HG02763 (cell line): ENCODE results near the gene TUBGCP2.

Experiments used
- ATAC-seq: cut with Tn5 transposase; IDR thresholded peaks from one replicate; pipeline ENCODE4 v1.9.1; 2021; ENCODE audit warnings: mild to moderate bottlenecking, moderate library complexity; ENCODE audit not compliant: unreplicated experiment

Gene TUBGCP2, protein sequence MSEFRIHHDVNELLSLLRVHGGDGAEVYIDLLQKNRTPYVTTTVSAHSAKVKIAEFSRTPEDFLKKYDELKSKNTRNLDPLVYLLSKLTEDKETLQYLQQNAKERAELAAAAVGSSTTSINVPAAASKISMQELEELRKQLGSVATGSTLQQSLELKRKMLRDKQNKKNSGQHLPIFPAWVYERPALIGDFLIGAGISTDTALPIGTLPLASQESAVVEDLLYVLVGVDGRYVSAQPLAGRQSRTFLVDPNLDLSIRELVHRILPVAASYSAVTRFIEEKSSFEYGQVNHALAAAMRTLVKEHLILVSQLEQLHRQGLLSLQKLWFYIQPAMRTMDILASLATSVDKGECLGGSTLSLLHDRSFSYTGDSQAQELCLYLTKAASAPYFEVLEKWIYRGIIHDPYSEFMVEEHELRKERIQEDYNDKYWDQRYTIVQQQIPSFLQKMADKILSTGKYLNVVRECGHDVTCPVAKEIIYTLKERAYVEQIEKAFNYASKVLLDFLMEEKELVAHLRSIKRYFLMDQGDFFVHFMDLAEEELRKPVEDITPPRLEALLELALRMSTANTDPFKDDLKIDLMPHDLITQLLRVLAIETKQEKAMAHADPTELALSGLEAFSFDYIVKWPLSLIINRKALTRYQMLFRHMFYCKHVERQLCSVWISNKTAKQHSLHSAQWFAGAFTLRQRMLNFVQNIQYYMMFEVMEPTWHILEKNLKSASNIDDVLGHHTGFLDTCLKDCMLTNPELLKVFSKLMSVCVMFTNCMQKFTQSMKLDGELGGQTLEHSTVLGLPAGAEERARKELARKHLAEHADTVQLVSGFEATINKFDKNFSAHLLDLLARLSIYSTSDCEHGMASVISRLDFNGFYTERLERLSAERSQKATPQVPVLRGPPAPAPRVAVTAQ

DNA sequence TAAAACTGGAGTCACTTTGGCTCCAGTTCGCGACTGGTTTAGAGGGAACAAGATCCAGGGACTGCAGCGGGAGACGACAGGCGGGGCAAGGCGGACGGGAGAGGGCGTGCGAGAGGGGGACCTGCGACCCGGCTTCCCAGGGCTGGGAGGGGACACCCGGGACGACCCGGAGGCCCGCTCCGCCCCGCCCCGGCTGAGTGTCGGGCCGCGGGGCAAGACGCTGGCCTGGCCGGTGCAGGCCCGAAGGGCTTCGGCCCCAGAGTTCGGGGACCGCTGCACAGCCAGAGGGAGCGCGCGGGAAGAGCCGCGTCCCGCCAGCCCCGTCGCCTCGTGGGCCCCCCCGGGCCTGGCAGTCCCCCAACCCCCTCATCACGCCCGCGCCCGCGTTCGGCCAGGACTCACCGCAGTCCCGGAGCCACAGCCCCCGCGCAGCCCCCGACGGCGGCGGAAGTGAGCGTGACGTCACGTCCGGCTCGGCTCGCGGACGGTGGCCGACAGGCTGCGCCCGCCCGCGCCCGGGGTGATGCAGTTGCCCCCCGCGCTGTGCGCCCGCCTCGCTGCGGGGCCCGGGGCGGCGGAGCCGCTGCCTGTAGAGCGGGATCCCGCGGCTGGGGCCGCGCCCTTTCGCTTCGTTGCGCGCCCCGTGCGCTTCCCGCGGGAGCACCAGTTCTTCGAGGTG, at the start of gene TUBGCP2, which contains the start of gene ZNF511:
TSS of gene TUBGCP2 (minus strand) at position 452 of the 679 bp plus-strand sequence. CDS start 5,931 bp downstream, outside the sequence.
TSS of gene ZNF511 (plus strand) at position 494 of the 679 bp plus-strand sequence. CDS start at position 524, 30 bp downstream.
- peak; percentile 82 for ATAC-seq

DNA sequence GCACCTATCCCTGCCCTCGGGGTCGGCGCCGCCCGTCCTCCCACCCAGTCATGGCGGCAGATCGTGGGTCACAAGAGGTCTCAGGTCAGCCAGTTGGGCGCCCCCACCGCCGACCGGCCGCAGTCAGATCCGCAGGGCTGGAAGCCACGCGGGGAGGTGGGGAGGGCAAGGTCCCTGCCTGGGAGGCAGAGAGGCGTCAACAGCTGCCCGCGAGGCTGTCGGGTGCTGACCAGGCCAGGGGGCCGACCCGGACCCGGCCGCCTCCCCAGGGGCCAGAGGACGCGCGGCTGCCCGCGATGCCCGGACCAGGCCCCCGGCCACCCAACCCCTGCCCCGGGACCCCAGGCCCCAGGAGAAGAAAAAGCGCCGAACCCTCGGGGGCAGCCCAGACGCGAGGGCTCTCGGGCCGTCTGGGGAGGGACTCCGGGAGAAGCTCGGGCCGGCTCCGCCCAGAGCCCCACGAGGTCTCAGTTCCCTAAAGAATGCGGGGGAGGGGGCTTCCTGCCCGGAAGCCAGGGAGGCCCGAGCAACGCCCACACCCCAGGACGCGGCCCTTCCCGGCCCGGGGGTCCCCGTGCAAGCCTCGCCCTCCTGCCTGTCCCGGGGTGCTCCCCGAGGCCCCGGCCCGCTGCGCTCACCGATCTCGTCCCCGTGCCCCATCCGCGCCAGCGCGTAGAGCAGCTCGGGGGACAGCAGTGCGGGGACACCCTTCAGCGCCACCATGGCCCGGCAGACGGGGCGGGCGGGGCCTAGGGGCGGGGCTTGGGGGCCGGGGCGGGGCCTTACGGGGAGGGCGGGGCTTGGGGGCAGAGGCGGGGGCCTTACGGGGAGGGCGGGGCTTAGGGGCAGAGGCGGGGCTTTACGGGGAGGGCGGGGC, 48.9 kb upstream of the TUBGCP2 start, which contains the start of gene FUOM:
TSS of gene FUOM (minus strand) at position 735 of the 877 bp plus-strand sequence. CDS start at position 723, 12 bp downstream.
- ATAC-seq = peak; percentile 52

DNA sequence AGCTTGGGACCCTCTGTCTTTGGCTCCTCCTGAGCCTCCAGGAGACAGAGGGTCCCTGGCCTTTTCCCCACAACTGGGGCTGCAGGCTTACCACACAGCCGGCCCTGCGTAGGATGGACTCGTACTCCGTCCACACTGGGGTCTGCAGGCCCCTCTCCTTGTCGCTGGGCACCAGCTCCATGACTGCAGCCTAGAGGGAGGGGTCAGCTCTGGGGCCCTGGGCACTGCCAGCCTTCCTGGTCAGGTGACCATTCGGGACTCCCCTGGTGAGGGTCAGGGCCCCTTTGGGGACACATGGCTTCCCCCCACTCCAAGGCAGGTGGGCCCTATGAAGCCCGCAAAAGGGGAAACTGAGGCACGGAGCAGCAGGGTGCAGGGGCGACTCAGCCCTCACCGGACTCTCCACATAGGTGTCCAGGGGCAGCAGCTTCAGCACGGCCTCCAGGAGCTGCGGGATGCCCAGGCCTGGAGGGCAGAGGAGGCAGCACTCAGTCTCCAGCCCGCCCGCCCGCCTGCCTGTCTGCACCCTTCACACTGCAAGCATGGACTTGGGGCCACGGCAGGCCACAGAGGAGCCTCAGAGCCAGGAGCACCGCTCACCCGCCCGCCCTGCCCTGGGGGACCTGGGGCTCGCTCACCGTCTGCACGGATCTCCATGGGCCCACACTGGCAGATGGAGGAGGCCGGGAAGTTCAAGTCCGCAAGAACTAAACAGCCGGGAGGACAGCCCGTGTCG, 48.0 kb upstream of the TUBGCP2 start:
- no peak for ATAC-seq

DNA sequence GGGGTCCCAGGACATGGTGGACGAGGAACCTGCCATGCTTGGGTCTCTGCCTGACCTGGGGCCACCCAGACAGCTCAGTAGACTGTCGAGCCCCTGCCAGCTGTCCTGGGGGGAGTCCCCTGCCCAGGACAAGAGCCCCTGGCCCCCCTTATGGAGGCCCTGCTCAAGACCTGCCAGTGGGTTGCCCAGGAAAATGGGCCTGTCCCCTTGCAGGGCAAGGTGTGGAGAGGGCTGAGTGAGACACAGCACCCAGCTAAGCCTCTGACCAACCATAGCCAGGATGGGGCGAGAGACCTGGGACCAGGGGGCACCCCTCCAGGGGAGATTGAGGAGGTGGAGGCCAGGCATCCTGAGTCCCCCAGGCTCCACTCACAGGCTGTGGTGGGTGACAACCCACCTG, 47.3 kb upstream of the TUBGCP2 start:
- ATAC-seq = no peak

DNA sequence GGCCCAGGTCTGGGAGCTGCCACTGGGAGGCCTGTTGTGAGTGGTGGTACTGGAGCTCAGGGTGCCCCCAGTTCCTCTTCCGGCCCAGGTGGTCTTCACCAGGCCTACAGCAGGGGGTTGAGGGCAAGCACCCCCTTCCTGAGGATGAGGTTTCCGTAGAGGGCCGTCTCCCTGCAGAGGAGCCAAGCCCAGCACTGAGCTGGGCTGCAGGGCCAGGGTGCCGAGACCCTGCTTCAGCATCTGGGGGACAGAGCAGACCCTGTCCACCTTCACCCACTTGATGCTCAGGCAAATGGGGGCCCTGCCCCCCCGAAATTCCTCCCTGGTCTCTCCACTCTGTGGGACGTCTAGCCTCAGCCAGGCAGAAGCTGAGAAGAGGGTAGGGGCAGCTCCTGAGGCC, 46.6 kb upstream of the TUBGCP2 start:
- no peak for ATAC-seq

DNA sequence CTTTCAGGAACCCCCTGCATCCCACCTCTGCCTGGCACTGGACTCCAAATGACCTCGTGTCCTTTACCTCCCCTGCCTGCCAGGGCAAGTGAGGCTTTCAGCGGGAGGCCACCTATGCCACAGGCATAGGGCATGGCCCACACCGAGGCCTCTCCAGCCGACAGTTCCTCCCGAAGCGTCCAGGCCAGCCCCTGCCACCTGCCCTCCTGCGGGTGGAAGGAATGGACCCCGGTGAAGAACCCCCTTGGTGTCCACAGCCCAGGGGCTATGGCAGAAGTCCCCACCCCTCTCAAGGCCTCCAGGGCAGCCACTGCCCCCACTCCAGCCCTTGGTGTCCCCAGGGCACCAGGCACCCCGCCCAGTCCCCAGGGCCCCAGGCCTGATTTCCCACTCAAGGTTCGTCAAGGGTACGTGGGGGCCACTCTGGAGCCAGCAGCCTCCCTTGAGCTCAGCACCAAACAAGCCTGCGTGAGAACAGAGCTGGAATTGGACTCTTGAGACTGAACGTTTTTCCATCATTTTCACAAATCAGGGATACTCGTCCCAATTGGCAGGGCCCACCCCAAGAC, 46.1 kb upstream of the TUBGCP2 start:
- ATAC-seq = no peak

DNA sequence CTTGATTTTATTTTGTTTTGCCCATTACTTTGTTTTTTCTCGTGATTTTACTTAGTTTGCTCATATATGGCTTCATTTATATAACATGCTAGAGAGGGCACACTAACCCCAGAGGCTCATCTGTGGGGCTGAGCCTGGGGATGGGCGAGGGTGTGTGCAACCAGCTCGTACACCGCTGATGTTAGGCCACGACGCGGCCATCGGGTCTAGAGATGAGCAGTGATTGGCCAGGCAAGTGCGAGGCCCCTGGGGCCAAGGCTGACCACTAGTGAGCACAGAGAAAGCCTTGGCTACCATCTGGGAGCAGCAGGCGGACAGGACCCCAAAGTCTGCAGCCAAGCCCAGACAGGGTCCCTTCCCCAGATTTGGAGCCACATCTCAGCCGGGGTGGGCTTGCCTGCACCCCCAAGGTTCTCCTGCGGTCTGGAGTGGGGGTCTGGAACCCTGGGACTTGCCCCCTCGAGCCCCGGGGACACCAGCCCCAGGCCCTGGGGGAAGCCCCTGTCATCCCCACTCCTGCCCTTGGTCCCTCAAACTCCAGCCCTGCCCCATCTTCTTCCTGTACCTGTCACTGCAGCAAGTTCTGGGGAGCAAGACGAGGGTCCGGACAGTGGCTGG, 45.4 kb upstream of the TUBGCP2 start:
- ATAC-seq = no peak

DNA sequence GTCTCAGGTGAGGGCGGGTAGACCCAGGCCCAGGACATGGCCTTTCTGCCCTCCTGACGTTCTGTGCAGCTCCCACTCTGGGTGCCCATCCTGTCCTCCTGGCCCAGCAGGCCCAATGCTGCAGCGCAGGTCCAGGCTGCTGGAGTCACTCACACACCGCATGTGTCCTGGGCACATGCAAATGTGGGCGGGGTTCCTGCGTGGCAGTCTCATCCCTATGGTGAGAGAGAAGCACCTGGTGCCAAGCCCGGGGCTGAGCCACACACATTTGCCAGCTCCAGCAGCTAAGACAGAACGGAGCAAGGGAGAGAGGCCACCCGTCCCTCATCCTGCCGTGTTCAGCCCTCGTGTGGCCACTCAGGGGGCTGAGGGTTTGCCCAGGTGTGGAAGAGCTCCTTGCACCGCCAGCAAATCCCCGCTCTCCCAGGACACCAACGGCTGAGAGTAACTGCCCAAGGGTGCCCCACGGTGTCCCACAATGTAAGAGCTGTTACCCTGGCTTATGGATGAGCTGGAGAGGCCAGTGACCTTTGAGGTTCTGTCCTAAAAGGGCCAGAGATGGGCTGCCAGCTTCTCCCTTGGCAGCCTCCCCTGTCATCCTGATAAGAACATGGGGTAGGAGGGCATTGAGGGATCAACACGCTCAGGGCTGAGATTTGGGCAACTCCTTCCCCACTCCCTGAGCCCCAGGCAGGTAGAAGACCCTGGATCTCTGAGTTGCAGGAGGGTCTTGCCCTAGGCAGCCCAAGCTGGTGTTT, 44.7 kb upstream of the TUBGCP2 start:
- no peak for ATAC-seq

DNA sequence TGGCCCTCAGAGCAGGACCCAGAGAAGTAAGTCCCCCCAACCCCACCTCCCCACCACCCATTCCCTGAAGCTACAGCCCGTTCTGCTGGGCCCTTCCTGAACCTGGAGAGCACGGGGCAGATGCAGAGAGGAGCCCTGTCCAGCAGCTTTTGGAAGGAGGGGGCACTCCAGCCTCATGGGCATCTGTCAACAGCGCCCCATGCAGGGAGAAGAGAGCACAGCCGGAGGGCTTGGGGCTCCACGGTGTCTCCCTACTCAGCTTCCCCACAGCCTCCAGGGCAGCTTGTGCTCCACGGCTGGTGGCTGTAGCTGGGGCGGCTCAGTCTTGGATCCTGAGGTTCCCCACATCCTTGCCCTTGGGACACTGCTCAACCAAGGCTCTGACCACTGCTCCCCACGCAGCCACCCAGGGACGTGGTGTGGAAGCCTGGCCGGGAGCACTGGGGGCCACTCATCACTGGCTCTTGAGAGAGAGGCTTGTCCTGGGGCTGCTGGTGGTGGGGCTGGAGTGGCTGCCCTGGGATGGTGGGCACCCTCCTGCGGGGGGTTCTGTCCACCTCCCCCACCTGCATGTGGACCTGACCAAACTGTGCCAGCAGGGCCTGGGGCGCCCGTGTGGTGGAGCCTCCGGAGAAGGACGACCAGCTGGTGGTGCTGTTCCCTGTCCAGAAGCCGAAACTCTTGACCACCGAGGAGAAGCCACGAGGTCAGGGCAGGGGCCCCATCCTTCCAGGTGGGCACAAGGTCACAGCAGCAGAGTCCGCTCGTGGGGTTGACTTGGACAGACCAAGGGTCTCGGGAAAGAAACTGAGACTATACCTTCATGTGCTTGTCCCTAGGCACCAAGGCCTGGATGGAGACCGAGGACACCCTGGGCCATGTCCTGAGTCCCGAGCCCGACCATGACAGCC, 43.0 kb upstream of the TUBGCP2 start:
- ATAC-seq = no peak

DNA sequence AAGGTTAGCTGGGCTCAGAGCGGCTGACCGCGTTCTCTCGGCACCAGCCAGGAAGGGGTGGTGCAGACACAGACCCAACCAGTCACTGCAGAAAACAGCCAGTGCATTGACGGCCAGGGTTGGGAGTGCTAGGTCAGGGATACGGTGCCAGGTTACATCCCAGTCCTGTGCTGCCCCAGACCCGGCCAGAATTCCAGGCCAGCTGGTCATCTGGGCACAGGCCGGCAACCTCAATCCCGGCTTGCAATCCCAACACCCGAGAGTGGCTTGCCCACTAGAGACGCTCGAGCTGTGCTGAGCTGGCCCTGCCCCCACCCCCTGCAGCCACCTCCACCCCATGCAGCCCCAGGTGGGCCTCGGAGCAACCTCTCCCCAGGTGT, 42.3 kb upstream of the TUBGCP2 start:
- ATAC-seq = no peak

DNA sequence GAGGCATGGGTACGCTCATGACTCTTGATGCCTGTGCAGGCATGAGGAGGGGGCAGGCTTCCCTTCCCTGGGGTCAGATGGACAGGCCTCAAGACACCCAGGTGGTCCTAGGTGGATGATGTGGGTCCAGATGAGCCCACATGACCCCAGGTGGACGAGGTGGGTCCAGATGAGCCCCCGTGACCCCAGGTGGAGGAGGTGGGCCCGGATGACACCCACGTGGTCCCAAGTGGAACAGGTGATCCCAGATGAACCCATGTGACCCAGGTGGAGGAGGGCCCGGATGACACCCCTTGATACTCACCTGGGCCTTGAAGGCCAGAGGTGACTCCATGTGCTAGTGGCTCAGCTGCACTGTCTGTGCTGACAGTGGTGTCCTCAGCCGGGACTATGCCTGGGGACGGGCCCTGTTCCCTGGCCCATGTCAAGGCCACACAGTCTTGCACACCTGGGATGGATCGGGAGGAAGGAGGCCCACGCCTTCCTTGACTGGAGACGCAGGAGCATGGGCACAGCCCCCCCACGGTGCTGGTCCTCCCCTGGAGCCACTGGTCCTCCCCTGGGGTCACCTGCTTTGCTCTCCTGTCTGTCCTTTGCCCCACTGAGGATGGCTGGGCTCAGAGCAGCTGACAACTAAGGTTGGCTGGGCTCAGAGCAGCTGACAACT, 41.7 kb upstream of the TUBGCP2 start:
- ATAC-seq = no peak

DNA sequence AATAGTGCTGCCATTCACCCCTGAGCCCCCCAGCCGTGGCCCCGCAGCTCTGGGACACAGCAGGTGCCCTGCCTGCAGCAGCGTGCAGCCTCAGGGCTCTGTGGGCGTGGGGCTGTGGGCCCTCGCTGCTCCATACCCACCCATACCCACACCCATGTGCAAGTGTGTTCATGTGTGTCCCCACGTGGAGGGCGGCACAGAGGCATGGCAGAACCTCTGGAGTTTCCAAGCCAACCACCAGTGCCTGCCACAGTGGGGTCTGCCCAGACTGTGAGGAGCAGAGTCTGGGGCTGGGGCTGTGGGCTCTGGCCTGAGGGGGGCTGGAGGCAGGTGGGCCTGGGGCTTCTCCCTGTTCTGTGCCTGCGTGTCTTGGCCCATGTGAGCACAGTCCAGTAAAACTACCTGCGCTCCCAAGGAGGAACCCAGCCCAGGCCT, 40.9 kb upstream of the TUBGCP2 start:
- no peak for ATAC-seq

DNA sequence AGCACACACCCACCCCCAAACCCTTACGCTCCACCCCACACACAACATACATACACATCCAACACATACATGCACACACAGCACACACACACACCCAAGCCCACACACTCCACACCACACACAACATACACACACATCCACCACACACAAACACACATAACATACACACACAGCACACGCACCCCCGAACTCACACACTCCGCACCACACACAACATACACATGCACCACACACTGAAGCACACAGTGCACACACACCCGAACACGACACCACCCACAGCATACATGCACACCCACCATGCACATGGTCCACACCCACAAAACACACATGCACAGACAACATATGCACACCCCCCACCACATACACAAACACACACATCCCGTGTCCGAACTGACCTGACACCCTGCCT, 40.5 kb upstream of the TUBGCP2 start:
- ATAC-seq = no peak

DNA sequence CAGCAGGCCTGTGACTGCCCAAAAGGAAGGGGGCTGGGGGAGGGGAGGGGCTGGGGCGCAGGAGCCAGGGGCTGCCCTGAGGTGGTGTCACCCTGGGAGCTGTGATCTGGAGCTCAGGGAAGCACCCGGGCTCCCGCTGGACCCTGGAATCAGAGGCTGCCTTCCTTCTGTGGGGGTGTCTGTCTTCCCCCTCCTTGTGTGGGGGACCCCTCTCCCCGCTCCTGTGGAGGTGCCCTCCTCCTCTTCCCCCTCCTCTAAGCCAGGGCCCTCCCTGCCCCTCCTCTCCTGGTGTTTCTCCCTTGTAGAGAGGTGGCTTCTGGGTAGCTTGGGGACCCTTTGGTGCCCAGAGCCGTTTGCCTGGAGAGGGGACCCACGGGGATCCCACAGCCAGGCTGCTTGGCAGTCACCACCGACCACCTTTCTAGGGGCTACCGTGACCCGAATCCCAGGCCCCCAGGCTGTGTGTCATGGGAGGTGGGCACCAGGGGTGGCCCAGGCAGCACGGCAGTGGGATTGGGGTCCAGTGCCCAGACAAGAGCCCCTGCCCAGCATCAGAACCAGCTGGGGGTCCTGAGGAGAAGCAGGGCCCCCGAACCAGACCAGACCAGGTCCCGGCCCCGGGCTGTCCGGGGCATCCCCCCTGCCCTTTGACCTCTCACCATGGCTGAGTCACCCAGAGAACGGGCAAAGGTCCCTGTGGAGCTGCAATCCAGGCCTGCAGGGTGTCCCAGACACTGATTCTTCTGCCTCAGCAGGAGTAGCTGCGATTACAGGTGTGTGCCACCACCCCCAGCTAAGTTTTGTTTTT, 39.2 kb upstream of the TUBGCP2 start:
- no peak for ATAC-seq

DNA sequence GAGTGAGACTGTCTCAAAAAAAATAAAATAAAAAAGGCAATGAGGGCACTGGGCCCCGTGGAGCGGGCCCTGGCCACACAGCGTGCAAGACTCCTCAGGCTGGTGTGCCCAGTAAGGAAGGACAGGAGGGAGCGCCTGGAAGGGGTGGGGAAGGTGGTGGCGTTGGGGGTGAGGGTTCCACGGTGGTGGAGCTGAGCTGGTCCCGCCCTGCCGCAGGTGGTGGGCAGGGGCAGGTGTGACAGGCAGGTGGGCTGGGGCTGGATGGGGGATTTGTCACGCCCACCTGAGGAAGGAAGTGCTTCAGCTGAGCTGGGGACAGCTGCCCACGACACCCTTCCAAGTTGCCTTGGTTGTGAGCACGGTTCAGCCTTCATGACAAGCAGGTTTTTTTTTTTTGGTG, 37.7 kb upstream of the TUBGCP2 start:
- ATAC-seq = no peak
